Epithelial cell of esophagus (primary cell): ENCODE measurements around the gene ATG4D.
A peak's percentile ranks its signal among the peaks of the same experiment; 100 is the strongest.
"Not testable (repeated sequence)": the region's sequence is repeated elsewhere in the genome, so short reads cannot be mapped to it uniquely, and the experiment has no call there.

Source experiments
- DNase-seq: peaks from one replicate; pipeline ENCODE4 v3.0.0; 2010; ENCODE audit warnings: low read depth
- H3K4me3 ChIP-seq: 2 replicates; pipeline ENCODE4 v1.5.1; 2011; ENCODE audit warnings: mild to moderate bottlenecking, low read length, control low read depth
- CTCF ChIP-seq: IDR thresholded peaks from 2 replicates; pipeline ENCODE4 v1.5.1; 2011; ENCODE audit warnings: low read depth, mild to moderate bottlenecking, low read length, control low read depth, inconsistent platforms; ENCODE audit not compliant: insufficient read depth; ENCODE audit errors: missing control alignments

The ATG4D gene

GRCh38 chr19:10567656-10568055 is 24.0 kb downstream of the ATG4D start:
- DNase-seq: no peak

GRCh38 chr19:10568062-10568825 is 24.5 kb downstream of the ATG4D start:
- peak; percentile 74 for DNase-seq
- H3K4me3 ChIP-seq: peak overlapping the region; percentile 58
- no peak for TF ChIP-seq CTCF

More at GRCh38 chr19:10567656-10568055, 24.0 kb downstream of the ATG4D start:
- peak overlapping the region; percentile 58 for H3K4me3 ChIP-seq
- no peak for TF ChIP-seq CTCF

GRCh38 chr19:10568826-10569651 is 25.3 kb downstream of the ATG4D start, which contains the start of gene CDKN2D:
Gene CDKN2D (minus strand): TSS chr19:10568979. CDS start chr19:10568653, 326 bp downstream.
- H3K4me3 ChIP-seq: peak within 1 kb of the TSS; percentile 58
- TF ChIP-seq CTCF: no peak
- peak; percentile 100 for DNase-seq

- not testable (repeated sequence) for H3K4me3 ChIP-seq, DNase-seq
Observed at GRCh38 chr19:10573793-10574192, 30.1 kb downstream of the ATG4D start.

- DNase-seq: no peak
- no peak for TF ChIP-seq CTCF
- no peak overlapping the region for H3K4me3 ChIP-seq
Observed at GRCh38 chr19:10574462-10574861, 30.8 kb downstream of the ATG4D start.

- DNase-seq: no peak
- no peak for TF ChIP-seq CTCF
- H3K4me3 ChIP-seq: no peak overlapping the region
Observed at GRCh38 chr19:10575011-10575716, 31.5 kb downstream of the ATG4D start.

- no peak for TF ChIP-seq CTCF
- H3K4me3 ChIP-seq: no peak overlapping the region
Observed at GRCh38 chr19:10577951-10578350, 34.2 kb downstream of the ATG4D start.

More at GRCh38 chr19:10577951-10578350, 34.2 kb downstream of the ATG4D start:
- no peak for DNase-seq
